HepG2 (cell line): ENCODE results near the gene BORCS5. TPM values are rescaled to one million over a fixed set of nuclear protein-coding genes. Genes with fewer than 3 reads are reported as not detected.

Experiments used
- polyA plus RNA-seq, 8 experiments: library from polyadenylated mRNA; depleted of rRNA in 3 of 8; stranded (reverse) in 7 of 8; unstranded in 1 of 8; fragments of >200 nt; fragmentation: Illumina TruSeq in 4 of 8; extraction: Trizol in 4 of 8; gene quantifications; 2 replicates each; pipeline versions ENCODE4 v1.2.1 to v1.2.3, GENCODE V29; 2011 to 2016; ENCODE audit warnings: low read depth in 4 of 8, missing spikeins in 1 of 8, mixed read lengths in 1 of 8; ENCODE audit not compliant: insufficient read depth in 1 of 8
- total RNA-seq, 5 experiments: library from RNA; depleted of rRNA; stranded (reverse); fragments of >200 nt; fragmentation: Illumina TruSeq; extraction: Trizol; gene quantifications; 2 replicates each; pipeline ENCODE4 v1.2.3, GENCODE V29; 2016; ENCODE audit warnings: low read depth in 1 of 5

Gene BORCS5
- total and polyA plus RNA-seq, 2 of the 13 experiments (the other 11 are each of a cell fraction or from before 2014, with no cell fraction given), result 3.9 to 4.7 TPM

Other genes with a start within 250 kb of the BORCS5 start
- 31.7 and 42.0 TPM in 2 replicates for gene LRP6, start 90.0 kb upstream of the BORCS5 start, total RNA-seq (2016; rRNA removed; fragmentation: Illumina TruSeq; extraction: Trizol)
- gene LRP6, start 90.0 kb upstream of the BORCS5 start, polyA plus RNA-seq (2011; rRNA removed), result 28.4 and 33.8 TPM in 2 replicates
- gene MANSC1, start 6.8 kb upstream of the BORCS5 start, total RNA-seq (2016; rRNA removed; fragmentation: Illumina TruSeq; extraction: Trizol), result 4.2 and 4.4 TPM in 2 replicates
- gene MANSC1, start 6.8 kb upstream of the BORCS5 start, polyA plus RNA-seq (2011; rRNA removed), result 1.9 TPM in 2 replicates
- 46.6 and 69.1 TPM in 2 replicates for gene DUSP16, start 205.8 kb downstream of the BORCS5 start, total RNA-seq (2016; rRNA removed; fragmentation: Illumina TruSeq; extraction: Trizol)
- gene DUSP16, start 205.8 kb downstream of the BORCS5 start, polyA plus RNA-seq (2011; rRNA removed), result 33.8 and 45.7 TPM in 2 replicates